Activated B cell treated with CpG ODN at 0.5 μM for 24 hours (primary cell): ENCODE data around the gene THEM4. TPM values are rescaled to one million over a fixed set of nuclear protein-coding genes. Genes with fewer than 3 reads are reported as not detected.
"Not testable (repeated sequence)": the region's sequence is repeated elsewhere in the genome, so short reads cannot be mapped to it uniquely, and the experiment has no call there.

Experiments used
- ATAC-seq: fragments of 200-7000 bp; cut with Tn5 transposase; one replicate; pipeline ENCODE4 v1.10.0; 2021; ENCODE audit warnings: low read depth, mild to moderate bottlenecking, moderate library complexity
- CTCF ChIA-PET: fragments of 350-600 bp; sonication (Branson Sonifier 250); formaldehyde crosslinking; loops from one replicate; lab custom pipeline; 2021; ENCODE audit warnings: antibody characterized with exemption; lab: Charles Lee
- POLR2A ChIA-PET: fragments of 350-600 bp; sonication (Branson Sonifier 250); formaldehyde crosslinking; loops from one replicate; lab custom pipeline; 2021; ENCODE audit warnings: antibody characterized with exemption; lab: Charles Lee
- DNase-seq: peaks from one replicate; pipeline ENCODE4 v3.0.0; 2022
- H3K27ac Mint-ChIP-seq: one replicate; pipeline ENCODE4 v1.8.0; 2020; ENCODE audit warnings: mixed read lengths
- H3K27me3 Mint-ChIP-seq: one replicate; pipeline ENCODE4 v1.8.0; 2021; ENCODE audit warnings: mixed read lengths
- H3K36me3 Mint-ChIP-seq: one replicate; pipeline ENCODE4 v1.8.0; 2021; ENCODE audit warnings: low read depth, mixed read lengths
- H3K4me1 Mint-ChIP-seq: one replicate; pipeline ENCODE4 v1.8.0; 2021; ENCODE audit warnings: mixed read lengths
- H3K4me3 Mint-ChIP-seq: one replicate; pipeline ENCODE4 v1.8.0; 2020; ENCODE audit warnings: mild to moderate bottlenecking, mixed read lengths
- H3K9me3 Mint-ChIP-seq: one replicate; pipeline ENCODE4 v1.8.0; 2020; ENCODE audit warnings: mixed read lengths
- CTCF ChIP-seq: fragments of 200-600 bp; IDR thresholded peaks from one replicate; pipeline ENCODE4 v1.8.0; 2022; ENCODE audit warnings: antibody characterized with exemption, mild to moderate bottlenecking
- intact Hi-C: fragments of 100-400 bp; cut with micrococcal nuclease; formaldehyde crosslinking; loops from one replicate; pipeline ENCODE4 v1.15.1; 2024
- total RNA-seq: library from RNA; stranded (reverse); gene quantifications from 2 replicates; pipeline ENCODE4 v1.2.3, GENCODE V29; 2022

Gene THEM4
- total RNA-seq, 1 donor from 2014 or later = 22.8 TPM

- H3K4me3 Mint-ChIP-seq = no peak overlapping the region
- CTCF ChIA-PET = interaction anchor here (0.9 to 2.2 kb wide), 2 partner anchors 8 to 119 kb away, joined by 5 to 9 read pairs; no protein-coding TSS in a partner anchor
- POLR2A ChIA-PET = no interaction called here
- peaks cover 3% of the 10 kb centered on the region for H3K9me3 Mint-ChIP-seq
- DNase-seq (no peak), ATAC-seq (no peak)
- no peak for TF ChIP-seq CTCF
- intact Hi-C loops = no loop called here
- H3K4me1 Mint-ChIP-seq = peaks cover 10% of the 10 kb centered on the region
- no peaks in the 10 kb centered on the region for H3K27me3 Mint-ChIP-seq
- H3K27ac Mint-ChIP-seq = no peak overlapping the region
- peaks cover 5% of the 10 kb centered on the region for H3K36me3 Mint-ChIP-seq
Observed at GRCh38 chr1:151882466-151882865, 26.8 kb downstream of the THEM4 start.

GRCh38 chr1:151881479-151881878, 27.8 kb downstream of the THEM4 start:
- ChIA-PET CTCF (interaction anchor here (0.7 to 2.2 kb wide), 4 partner anchors 9 to 437 kb away, joined by 3 to 9 read pairs (median 4); no protein-coding TSS in a partner anchor), POLR2A (no interaction called here)
- no peaks in the 10 kb centered on the region for H3K9me3 Mint-ChIP-seq
- no peak overlapping the region for H3K27ac Mint-ChIP-seq
- DNase-seq (no peak), ATAC-seq (no peak)
- intact Hi-C loops = no loop called here
- no peak overlapping the region for H3K4me3 Mint-ChIP-seq
- TF ChIP-seq CTCF = no peak
- H3K27me3 Mint-ChIP-seq = no peaks in the 10 kb centered on the region
- peaks cover 3% of the 10 kb centered on the region for H3K36me3 Mint-ChIP-seq
- peaks cover 10% of the 10 kb centered on the region for H3K4me1 Mint-ChIP-seq

GRCh38 chr1:151875419-151876097, 33.8 kb downstream of the THEM4 start:
- Mint-ChIP-seq H3K4me1 (no peaks in the 10 kb centered on the region), H3K9me3 (no peaks in the 10 kb centered on the region), H3K27me3 (no peaks in the 10 kb centered on the region), H3K27ac (no peak overlapping the region), H3K4me3 (no peak overlapping the region), H3K36me3 (peaks cover 19% of the 10 kb centered on the region)
- ChIA-PET CTCF (no interaction called here), POLR2A (no interaction called here)
- DNase-seq (no peak), ATAC-seq (no peak)
- intact Hi-C loops = no loop called here
- no peak for TF ChIP-seq CTCF

GRCh38 chr1:151872776-151873175, 36.5 kb downstream of the THEM4 start:
- CTCF ChIA-PET, H3K4me1 Mint-ChIP-seq, POLR2A ChIA-PET, intact Hi-C loops, H3K9me3 Mint-ChIP-seq, H3K27ac Mint-ChIP-seq, DNase-seq, H3K4me3 Mint-ChIP-seq, H3K27me3 Mint-ChIP-seq, ATAC-seq: not testable (repeated sequence)
- H3K36me3 Mint-ChIP-seq = peaks cover 19% of the 10 kb centered on the region

GRCh38 chr1:151871284-151872030, 37.9 kb downstream of the THEM4 start:
- H3K4me3 Mint-ChIP-seq = no peak overlapping the region
- ATAC-seq (no peak), DNase-seq (no peak)
- CTCF ChIA-PET = interaction anchor here (1.0 kb wide), 1 partner anchor 35 kb away, joined by 3 read pairs; no protein-coding TSS in a partner anchor
- no peak for TF ChIP-seq CTCF
- H3K27ac Mint-ChIP-seq = no peak overlapping the region
- H3K27me3 Mint-ChIP-seq = no peaks in the 10 kb centered on the region
- no peaks in the 10 kb centered on the region for H3K9me3 Mint-ChIP-seq
- H3K36me3 Mint-ChIP-seq = peaks cover 17% of the 10 kb centered on the region
- intact Hi-C loops = no loop called here
- POLR2A ChIA-PET = interaction anchor here (0.7 kb wide), 1 partner anchor 163 kb away, joined by 7 read pairs; no protein-coding TSS in a partner anchor
- no peaks in the 10 kb centered on the region for H3K4me1 Mint-ChIP-seq
